ENCODE data around the gene NYAP1. TPM values are rescaled to one million over a fixed set of nuclear protein-coding genes. Genes with fewer than 3 reads are reported as not detected.
"Not testable (repeated sequence)": the region's sequence is repeated elsewhere in the genome, so short reads cannot be mapped to it uniquely, and the experiment has no call there.

NYAP1 gene
- total RNA-seq, 6 donors from 2014 or later = 0.15 to 1.4 (median 0.89) TPM; not detected in 1

GRCh38 chr7:100519580-100519979 lies 35.9 kb downstream of the NYAP1 start:
- Histone ChIP-seq H3K36me3 (no peaks in the 10 kb centered on the region), H3K27ac (no peak overlapping the region), H3K27me3 (no peaks in the 10 kb centered on the region), H3K4me3 (no peak overlapping the region), H3K4me1 (peaks cover 0 to 12% (median 4%) of the 10 kb centered on the region in 4 donors), H3K9me3 (no peaks in the 10 kb centered on the region)
- TF ChIP-seq EP300 (IDR thresholded peaks at IDR 0.05) (no peak), CTCF (IDR thresholded peaks at IDR 0.05) (no peak), POLR2A (IDR thresholded peaks at IDR 0.05) (no peak), POLR2AphosphoS5 (IDR thresholded peaks at IDR 0.05) (no peak)
- ATAC-seq (ENCODE audit: low FRiP score in 2 of 2) (no peak), DNase-seq (no peak)
- WGBS, 2 donors = 88 to 91% methylated on average over 6 of the region's 6 CpGs

- Histone ChIP-seq H3K4me3 (no peak overlapping the region), H3K9me3 (no peaks in the 10 kb centered on the region), H3K36me3 (no peaks in the 10 kb centered on the region), H3K27me3 (no peaks in the 10 kb centered on the region), H3K27ac (no peak overlapping the region), H3K4me1 (peaks cover 0 to 8% (median 4%) of the 10 kb centered on the region in 4 donors)
- 10 to 27% methylated on average over 1 of the region's 1 CpG for WGBS, 2 donors
- no peak for ATAC-seq (ENCODE audit: low FRiP score in 2 of 2)
- TF ChIP-seq CTCF (IDR thresholded peaks at IDR 0.05) (no peak), POLR2A (IDR thresholded peaks at IDR 0.05) (no peak), POLR2AphosphoS5 (IDR thresholded peaks at IDR 0.05) (no peak), EP300 (IDR thresholded peaks at IDR 0.05) (no peak)
- no peak for DNase-seq
Observed at GRCh38 chr7:100520138-100520537, 36.4 kb downstream of the NYAP1 start.

- Histone ChIP-seq H3K36me3 (no peaks in the 10 kb centered on the region), H3K4me1 (peaks cover 0 to 4% (median 2%) of the 10 kb centered on the region in 4 donors), H3K4me3 (no peak overlapping the region), H3K27ac (no peak overlapping the region), H3K9me3 (no peaks in the 10 kb centered on the region), H3K27me3 (no peaks in the 10 kb centered on the region)
- WGBS, 2 donors = 95 to 98% methylated on average over 2 of the region's 2 CpGs
- DNase-seq (no peak), ATAC-seq (ENCODE audit: low FRiP score in 2 of 2) (no peak)
- TF ChIP-seq EP300 (IDR thresholded peaks at IDR 0.05) = no peak
- no peak for TF ChIP-seq POLR2AphosphoS5 (IDR thresholded peaks at IDR 0.05)
- no peak for TF ChIP-seq CTCF (IDR thresholded peaks at IDR 0.05)
- no peak for TF ChIP-seq POLR2A (IDR thresholded peaks at IDR 0.05)
Observed at GRCh38 chr7:100521076-100521475, 37.3 kb downstream of the NYAP1 start.

- peak in 1 of 2 donors; percentile 43 for ATAC-seq (ENCODE audit: low FRiP score in 2 of 2)
- WGBS, 2 donors = 69 to 72% methylated on average over 2 of the region's 3 CpGs
Observed at GRCh38 chr7:100521909-100522593, 38.3 kb downstream of the NYAP1 start.

GRCh38 chr7:100523192-100523591 lies 39.5 kb downstream of the NYAP1 start:
- H3K9me3 ChIP-seq; H3K4me3 ChIP-seq; H3K36me3 ChIP-seq; H3K4me1 ChIP-seq; H3K27ac ChIP-seq; ATAC-seq (ENCODE audit: low FRiP score in 2 of 2); H3K27me3 ChIP-seq: not testable (repeated sequence)
- DNase-seq = peak in 1 of 2 donors; percentile 24
- WGBS, 2 donors = no CpG with 5 or more reads among the region's 34 CpGs

More at GRCh38 chr7:100521909-100522593, 38.3 kb downstream of the NYAP1 start:
- H3K9me3 ChIP-seq, H3K4me3 ChIP-seq, H3K36me3 ChIP-seq, H3K27me3 ChIP-seq, H3K4me1 ChIP-seq, H3K27ac ChIP-seq: not testable (repeated sequence)
- peak in 1 of 2 donors; percentile 29 for DNase-seq

GRCh38 chr7:100528108-100528866 lies 44.6 kb downstream of the NYAP1 start:
- ATAC-seq (ENCODE audit: low FRiP score in 2 of 2); H3K4me1 ChIP-seq; H3K27ac ChIP-seq; H3K9me3 ChIP-seq; H3K27me3 ChIP-seq; H3K4me3 ChIP-seq; DNase-seq; H3K36me3 ChIP-seq: not testable (repeated sequence)
- 74 to 83% methylated on average over 12 of the region's 12 CpGs for WGBS, 2 donors

Data from upper lobe of left lung (tissue), 6 donors.